Astrocyte of the spinal cord (primary cell): ENCODE results near the gene DUSP15.
A peak's percentile ranks its signal among the peaks of the same experiment; 100 is the strongest.

Experiments used
- DNase-seq: peaks from one replicate; pipeline ENCODE4 v3.0.0; 2011; ENCODE audit warnings: low read depth, low spot score
- H3K4me3 ChIP-seq: 2 replicates; pipeline ENCODE4 v1.5.1; 2011; ENCODE audit warnings: low read depth, mild to moderate bottlenecking, low read length, moderate library complexity
- in situ Hi-C: cut with HindIII; loops from 2 replicates; pipeline ENCODE4 v1.10.0; 2017; ENCODE audit warnings: low sequenced_read_pairs
- TF ChIP-seq, protein P1 (sequence below): IDR thresholded peaks from 2 replicates; pipeline ENCODE4 v1.5.1; 2012; ENCODE audit warnings: low read depth, mild to moderate bottlenecking, low read length, inconsistent platforms

DUSP15 gene

DNA sequence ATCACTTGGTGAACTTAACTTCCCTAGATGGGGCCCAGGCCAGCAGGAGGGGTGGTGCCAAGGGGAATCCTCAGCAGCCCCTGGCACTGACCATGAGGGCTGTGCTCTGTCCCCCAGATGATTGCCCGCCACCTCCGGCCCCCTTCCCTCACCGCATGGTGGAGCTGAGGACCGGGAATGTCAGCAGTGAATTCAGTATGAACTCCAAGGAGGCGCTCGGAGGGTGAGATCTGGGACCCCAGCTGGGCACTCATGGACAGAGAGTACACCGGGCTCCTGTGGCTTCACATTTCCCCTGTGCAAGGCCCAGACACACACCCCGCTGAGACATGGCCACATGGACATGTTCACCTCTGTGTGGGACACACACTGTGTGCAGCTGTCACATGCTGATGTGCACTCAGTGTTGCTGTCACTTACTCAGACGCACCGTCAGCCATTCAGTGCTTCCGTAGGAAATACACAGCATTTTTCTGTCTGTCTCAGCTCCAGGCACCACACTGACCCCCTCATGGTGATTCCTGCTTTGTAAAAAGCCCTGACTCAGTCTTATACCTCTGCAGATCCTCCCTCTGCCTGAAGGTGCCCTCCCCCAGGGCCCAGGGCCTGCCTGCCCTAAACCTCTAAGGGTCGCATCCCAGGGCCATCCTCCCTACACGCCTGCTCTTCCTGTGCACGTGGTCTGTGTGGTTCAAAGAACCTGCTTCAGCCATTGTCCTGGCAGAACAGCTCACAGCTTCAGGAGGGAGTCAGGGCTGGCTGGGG is 46.8 kb downstream of the DUSP15 start:
- TF ChIP-seq, protein P1, sequence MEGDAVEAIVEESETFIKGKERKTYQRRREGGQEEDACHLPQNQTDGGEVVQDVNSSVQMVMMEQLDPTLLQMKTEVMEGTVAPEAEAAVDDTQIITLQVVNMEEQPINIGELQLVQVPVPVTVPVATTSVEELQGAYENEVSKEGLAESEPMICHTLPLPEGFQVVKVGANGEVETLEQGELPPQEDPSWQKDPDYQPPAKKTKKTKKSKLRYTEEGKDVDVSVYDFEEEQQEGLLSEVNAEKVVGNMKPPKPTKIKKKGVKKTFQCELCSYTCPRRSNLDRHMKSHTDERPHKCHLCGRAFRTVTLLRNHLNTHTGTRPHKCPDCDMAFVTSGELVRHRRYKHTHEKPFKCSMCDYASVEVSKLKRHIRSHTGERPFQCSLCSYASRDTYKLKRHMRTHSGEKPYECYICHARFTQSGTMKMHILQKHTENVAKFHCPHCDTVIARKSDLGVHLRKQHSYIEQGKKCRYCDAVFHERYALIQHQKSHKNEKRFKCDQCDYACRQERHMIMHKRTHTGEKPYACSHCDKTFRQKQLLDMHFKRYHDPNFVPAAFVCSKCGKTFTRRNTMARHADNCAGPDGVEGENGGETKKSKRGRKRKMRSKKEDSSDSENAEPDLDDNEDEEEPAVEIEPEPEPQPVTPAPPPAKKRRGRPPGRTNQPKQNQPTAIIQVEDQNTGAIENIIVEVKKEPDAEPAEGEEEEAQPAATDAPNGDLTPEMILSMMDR: peak; percentile 1
- DNase-seq: no peak
- in situ Hi-C loops: no loop called here
- H3K4me3 ChIP-seq: no peak overlapping the region

DNA sequence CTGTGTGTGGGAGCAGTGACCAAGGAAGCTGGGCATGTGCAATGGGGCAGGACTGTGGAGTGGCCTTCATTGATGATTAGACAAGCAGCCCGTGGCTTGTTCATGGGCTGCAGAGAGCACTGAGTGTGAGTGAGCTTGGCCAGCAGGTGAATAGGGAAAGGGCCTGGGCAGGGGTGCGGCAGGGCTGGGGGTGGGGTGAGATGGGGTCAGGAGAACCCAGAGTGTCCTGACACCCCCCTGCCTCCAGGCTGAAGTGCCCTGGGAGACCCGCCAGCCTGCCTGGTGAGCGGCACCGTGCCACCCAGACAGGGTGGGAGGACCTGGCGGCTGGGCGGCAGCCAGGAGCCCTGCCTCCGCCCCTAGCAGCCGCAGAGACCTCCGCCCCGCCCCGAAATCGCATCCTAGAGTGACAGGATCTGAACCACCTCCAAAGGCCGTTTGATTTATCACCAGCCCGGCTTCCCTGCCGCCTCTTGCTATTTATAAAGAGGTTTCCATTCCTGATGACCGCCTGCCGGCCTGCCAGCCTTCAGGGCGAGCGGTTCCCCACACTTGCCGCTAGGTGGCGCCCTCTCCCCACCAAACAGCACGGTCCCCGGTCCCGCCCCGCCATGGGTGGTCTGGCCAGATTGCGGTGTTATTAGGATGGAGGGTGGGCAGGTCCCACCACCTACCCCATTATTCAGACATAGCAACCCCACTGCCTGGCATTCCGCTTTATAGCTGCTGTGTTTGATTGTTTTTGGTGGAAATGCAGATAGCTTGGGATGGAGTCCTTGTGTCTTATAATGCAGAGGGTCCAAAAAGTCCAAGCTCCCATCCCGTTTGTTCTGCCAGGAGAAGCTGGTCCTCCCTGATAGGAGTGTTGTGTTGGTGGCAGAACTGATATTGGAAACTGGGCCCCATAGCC is 47.7 kb downstream of the DUSP15 start:
- no peak overlapping the region for H3K4me3 ChIP-seq
- in situ Hi-C loops: no loop called here
- TF ChIP-seq, protein P1: peak; percentile 94
- peak; percentile 67 for DNase-seq

DNA sequence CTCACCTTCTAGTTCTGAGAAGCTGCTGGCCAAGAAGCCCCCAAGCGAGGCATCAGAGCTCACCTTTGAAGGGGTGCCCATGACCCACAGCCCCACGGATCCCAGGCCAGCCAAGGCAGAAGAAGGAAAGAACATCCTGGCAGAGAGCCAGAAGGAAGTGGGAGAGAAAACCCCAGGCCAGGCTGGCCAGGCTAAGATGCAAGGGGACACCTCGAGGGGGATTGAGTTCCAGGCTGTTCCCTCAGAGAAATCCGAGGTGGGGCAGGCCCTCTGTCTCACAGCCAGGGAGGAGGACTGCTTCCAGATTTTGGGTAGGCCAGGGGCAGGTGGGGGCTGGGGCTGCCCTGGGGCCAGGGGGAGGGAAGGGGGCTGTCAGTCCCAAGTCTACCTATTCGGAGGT is 48.9 kb downstream of the DUSP15 start:
- no peak overlapping the region for H3K4me3 ChIP-seq
- TF ChIP-seq, protein P1: no peak
- in situ Hi-C loops: no loop called here
- DNase-seq: no peak

DNA sequence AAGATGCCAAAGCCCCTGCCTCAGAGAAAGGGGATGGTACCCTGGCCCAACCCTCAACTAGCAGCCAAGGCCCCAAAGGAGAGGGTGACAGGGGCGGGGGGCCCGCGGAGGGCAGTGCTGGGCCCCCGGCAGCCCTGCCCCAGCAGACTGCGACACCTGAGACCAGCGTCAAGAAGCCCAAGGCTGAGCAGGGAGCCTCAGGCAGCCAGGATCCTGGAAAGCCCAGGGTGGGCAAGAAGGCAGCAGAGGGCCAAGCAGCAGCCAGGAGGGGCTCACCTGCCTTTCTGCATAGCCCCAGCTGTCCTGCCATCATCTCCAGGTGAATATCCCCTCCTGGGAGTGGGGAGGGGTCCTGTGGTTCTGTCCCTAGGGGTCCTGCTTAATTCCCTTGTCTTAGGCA is 50.1 kb downstream of the DUSP15 start:
- TF ChIP-seq, protein P1: no peak
- in situ Hi-C loops: no loop called here
- no peak for DNase-seq
- no peak overlapping the region for H3K4me3 ChIP-seq

DNA sequence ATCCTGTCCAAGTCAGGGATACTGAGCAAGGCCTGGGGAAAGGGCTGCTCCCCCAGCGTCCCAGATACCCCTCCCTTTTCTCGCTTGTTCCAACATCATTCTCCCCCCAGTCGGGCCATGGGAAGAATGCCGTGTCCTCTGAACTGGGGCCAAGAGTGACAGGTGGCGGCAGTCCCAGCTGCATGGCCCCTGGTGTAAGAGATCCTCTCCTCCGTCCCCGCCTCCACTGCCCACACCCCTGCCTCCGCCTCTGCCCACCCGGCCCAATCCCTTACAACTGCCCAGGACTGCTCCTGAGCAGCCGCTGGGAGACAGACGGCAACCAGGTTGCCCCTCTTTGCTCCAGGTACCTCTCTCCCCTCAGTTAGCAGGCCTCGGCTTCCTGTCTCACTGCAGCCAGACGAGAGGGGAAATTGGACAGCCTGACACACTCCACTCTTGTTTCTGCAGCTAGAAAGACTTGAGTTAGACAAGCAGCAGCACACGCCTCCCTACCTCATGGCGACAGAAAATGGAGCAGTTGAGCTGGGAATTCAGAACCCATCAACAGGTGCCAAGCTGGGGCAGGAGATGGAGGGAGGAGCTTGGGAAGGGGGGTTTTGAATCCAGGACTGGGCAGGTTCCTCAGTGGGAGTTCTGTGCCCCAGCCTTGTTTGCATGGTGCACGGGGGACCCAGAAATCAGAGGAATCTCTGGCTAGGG is 51.1 kb downstream of the DUSP15 start, which contains the start of gene MYLK2:
Gene MYLK2 (plus strand): TSS at position 274 of the 702 bp plus-strand sequence. CDS start 225 bp downstream, at position 499.
- H3K4me3 ChIP-seq: no peak within 1 kb of the TSS
- no peak for DNase-seq
- in situ Hi-C loops: no loop called here
- TF ChIP-seq, protein P1: no peak

DNA sequence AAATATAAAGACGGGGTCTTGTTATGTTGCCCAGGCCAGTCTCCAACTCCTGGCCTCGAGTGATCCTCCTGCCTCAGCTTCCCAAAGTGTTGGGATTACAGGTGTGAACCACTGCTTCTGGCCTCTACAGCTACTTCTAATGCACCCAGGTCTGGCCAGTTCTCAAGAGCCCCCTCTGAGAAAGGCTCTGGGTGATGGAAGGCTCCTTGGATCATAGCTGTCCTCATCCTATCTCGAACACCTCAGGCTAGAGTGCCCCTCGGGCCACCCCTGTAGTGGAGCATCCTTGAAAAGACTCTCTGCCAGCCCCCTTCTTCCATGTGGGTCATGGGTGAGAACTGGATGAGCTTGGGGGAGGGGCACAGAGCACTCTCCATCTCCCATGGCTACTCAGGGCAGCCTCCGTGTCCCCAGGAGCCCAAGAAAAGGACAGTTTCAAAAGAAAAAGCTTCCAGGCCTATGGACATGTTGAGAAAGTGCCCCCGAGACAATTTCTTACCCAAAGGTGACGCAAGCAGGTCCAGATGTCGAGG is 51.9 kb downstream of the DUSP15 start:
- TF ChIP-seq, protein P1: no peak
- DNase-seq: no peak
- in situ Hi-C loops: no loop called here
- H3K4me3 ChIP-seq: no peak overlapping the region
